NCI-H2227 (cell line): ENCODE measurements around the gene AFG1L.
A peak's percentile ranks its signal among the peaks of the same experiment; 100 is the strongest.
"Not testable (repeated sequence)": the region's sequence is repeated elsewhere in the genome, so short reads cannot be mapped to it uniquely, and the experiment has no call there.

ENCODE experiments used
- DNase-seq: peaks from one replicate; lab custom pipeline; 2025; ENCODE audit not compliant: unreplicated experiment; lab: John Stamatoyannopoulos, UW

The AFG1L gene

DNA sequence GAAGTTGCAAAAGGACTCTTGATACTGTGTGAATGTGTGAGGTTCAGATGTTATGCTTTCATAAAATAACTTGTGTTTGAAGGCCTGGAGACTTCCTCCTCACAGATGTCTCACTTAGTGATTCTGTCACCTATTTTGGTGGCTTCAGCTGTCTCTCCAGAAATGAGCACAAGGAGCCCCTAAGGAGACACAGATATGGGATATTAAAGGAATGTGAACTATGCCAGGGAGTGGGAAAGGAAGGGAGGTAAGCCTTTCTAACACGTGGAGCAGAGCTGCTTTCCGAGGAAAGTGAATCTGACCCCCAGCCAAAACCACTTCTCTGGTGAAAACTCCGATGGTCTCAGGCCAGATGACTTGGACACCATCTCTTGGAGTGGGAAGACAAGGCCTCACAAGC is 255.4 kb downstream of the AFG1L start:
- DNase-seq, result no peak

- DNase-seq, result no peak
Measured at GRCh38 chr6:108555399-108556052, 260.7 kb downstream of the AFG1L start.

DNA sequence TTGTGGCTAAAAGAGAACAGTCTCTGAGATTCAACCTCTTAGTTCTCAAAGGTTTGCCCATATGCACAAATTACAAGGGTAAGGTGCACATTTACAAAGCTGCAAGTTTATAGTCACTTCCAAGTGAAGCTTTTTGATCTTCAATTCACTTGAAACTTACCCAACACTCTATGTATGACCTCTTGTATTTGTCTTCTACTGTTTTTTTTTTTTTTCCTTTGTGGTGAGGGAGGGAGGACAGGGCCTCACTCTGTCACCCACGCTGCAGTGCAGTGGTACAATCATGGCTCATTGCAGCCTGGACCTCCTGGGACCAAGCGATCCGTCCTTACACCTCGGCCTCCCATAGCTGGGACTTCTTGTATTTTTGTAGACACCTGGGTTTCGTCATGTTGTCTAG is 261.4 kb downstream of the AFG1L start:
- no peak for DNase-seq

DNA sequence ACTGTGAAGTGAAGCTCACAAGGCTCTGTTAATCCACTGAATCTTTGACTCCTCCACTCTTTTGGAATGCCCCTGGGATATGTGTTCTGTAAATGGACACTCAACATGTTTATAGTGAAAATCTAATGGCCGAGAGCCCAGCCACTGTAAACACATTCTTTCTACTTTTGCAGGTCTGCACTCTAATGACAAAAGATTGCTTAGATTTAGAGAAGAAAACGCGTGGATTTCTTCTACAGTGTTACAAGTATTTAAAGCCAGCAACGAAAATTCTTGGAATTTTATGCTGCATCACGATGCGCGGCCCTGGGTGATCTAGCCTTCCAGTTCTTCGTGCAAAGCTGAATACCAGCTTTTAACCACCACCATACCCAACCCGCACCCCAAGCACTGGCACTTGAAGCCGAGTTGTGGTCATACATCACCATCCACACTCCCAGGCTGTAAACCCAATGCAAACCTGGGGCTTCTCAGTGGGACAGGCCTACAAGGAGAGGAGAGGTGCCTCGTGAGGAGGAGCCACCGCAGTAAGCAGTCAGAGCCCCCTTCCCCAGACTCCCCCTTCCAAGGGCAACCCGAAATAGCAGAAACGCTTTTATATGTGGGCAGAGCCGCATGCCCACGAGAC is 262.1 kb downstream of the AFG1L start:
- no peak for DNase-seq

- DNase-seq, result peak; percentile 86
Measured at GRCh38 chr6:108557494-108558371, 262.9 kb downstream of the AFG1L start.

GRCh38 chr6:108558372-108559096 is 263.7 kb downstream of the AFG1L start:
- DNase-seq, result peak; percentile 99

GRCh38 chr6:108559097-108559883 is 264.4 kb downstream of the AFG1L start:
- DNase-seq, result peak; percentile 92

DNA sequence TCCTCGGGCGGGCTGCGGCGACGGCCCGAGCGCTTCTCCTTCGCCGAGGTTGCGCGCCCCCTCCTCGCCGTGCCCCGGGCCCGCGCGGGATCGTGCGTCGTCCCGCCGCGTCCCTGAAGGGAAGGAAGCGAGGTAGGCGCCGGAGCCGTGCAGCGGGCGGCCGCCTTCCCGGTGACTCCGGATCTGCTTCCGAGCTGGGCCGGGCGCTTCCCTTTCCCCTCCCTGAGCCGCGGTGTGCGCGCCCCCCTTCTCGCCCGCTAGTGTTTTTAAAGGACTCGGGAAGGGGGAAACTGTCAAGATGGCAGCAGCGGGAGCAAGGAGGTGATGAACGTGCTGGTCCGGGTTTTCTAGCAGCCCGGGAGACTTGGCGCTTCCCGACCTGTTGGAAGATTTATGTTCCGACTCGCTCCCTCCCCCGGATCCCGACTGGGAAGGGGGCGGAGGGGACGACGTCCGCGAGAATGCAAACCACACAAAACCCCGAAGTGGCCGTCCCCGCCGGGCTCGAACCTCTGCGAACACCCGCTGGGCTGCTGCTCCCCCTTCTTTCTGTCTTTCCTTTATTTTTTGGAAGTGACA is 265.1 kb downstream of the AFG1L start:
- DNase-seq, result peak; percentile 79

DNA sequence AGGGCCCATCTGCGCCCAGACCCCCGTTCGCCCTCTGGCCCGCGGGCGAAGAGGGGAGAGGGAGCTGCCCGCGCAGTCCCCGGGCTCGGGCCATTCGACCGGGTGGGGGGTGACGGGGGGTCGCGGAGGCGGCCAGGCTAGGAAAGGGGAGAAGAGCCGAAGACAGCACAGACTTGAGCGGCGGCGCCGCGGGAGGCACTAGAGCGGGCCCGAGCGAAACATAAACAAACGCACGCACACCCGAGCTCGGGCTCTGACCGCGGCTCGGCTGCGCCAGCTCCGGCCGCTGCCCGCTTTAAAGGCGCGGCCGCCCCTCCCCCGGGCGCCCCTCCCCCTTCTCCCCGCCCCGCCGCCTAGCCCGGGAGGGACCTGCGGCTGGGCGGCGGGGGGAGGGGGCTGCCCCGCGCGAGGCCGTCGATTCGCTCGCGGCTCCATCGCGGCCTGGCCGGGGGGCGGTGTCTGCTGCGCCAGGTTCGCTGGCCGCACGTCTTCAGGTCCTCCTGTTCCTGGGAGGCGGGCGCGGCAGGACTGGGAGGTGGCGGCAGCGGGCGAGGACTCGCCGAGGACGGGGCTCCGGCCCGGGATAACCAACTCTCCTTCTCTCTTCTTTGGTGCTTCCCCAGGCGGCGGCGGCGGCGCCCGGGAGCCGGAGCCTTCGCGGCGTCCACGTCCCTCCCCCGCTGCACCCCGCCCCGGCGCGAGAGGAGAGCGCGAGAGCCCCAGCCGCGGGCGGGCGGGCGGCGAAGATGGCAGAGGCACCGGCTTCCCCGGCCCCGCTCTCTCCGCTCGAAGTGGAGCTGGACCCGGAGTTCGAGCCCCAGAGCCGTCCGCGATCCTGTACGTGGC is 265.8 kb downstream of the AFG1L start, which contains the start of gene FOXO3:
TSS of gene FOXO3 (plus strand) at position 455 of the 846 bp plus-strand sequence. CDS start at position 747, 292 bp downstream.
- DNase-seq, result peak; percentile 88

DNA sequence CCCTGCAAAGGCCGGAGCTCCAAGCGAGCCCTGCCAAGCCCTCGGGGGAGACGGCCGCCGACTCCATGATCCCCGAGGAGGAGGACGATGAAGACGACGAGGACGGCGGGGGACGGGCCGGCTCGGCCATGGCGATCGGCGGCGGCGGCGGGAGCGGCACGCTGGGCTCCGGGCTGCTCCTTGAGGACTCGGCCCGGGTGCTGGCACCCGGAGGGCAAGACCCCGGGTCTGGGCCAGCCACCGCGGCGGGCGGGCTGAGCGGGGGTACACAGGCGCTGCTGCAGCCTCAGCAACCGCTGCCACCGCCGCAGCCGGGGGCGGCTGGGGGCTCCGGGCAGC is 266.4 kb downstream of the AFG1L start:
- DNase-seq, result not testable (repeated sequence)

GRCh38 chr6:108561742-108562502 is 267.1 kb downstream of the AFG1L start:
- peak; percentile 13 for DNase-seq

DNA sequence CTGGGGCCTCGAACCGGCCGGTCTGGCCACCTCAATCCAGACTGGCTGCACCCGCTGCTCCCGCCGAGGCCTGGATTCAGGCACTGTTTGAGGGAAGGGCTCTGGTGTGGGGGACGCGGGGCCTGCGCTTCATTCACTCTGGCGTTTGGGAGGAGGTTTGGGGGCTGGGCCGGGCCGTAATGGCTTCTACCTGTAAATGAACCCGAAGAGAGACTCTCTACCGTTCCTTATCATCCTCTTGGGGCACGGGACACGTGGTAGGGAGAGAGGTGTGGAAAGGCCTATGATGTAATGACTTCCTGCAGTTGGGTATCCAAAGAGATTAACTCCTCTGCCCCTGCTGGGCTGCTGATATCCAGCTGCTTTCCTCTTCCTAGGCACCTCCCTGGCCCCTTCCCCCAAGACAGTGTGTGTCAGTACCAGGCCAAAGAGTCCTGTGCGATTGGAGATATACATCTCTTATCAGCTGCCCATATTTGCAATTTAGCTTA is 267.7 kb downstream of the AFG1L start:
- peak; percentile 25 for DNase-seq

DNA sequence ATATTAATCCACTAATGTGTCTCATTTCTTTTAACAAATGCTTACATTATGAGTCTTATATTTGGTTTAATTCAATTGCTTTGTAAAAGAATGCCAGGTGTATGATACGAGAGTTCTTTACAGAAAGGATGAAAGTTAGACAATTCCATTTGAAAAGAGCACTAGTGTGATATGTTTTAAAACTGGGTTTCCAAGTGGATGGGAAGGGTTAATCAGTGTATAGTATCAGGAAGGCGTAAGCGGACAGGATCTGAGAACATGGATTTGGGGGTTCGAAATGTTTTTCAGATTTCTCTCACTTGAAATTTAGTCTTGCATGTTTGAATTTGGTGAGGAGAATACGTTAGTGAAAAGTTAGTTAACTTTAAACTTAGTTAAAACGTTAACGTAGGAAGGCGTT is 268.4 kb downstream of the AFG1L start:
- no peak for DNase-seq

DNA sequence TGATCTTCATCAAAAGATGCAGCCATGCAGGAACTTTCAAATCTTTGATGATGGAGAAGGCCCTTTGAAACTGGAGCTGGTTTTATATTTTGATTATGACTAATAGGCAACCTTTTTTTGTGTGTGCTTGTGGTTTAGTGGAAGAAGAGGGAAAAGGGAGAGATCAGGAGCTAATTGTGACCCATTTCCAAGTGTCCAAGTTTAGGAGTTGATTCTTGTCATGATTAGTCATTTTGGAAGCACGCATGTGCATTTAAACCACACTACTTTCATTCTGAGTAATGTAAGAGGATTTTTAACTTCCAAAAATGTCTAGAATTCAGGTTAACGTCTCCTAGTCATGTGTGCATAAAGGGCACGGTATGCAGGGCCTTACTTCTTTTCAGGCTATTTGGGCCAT is 269.3 kb downstream of the AFG1L start:
- no peak for DNase-seq

GRCh38 chr6:108565091-108565766 is 270.4 kb downstream of the AFG1L start:
- DNase-seq, result no peak

DNA sequence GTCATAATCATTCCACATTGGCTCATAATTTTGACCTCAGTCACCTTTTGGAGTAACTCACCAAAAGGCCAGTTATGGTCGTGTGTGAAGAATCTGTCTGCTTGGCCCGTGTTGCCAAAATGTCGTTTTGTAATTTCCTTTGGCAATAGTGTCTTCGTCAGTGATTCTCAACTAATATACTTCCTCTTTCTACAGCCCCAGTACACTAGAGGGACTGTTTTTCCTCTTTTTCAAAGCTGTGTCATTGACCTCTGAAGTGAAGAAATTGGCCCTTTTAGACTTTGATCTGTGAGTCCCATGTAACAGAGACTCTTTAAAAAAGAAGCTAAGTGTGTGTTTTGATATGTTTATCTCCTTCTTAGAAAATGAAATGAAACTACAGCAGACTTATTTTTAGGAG is 271.0 kb downstream of the AFG1L start:
- no peak for DNase-seq

DNA sequence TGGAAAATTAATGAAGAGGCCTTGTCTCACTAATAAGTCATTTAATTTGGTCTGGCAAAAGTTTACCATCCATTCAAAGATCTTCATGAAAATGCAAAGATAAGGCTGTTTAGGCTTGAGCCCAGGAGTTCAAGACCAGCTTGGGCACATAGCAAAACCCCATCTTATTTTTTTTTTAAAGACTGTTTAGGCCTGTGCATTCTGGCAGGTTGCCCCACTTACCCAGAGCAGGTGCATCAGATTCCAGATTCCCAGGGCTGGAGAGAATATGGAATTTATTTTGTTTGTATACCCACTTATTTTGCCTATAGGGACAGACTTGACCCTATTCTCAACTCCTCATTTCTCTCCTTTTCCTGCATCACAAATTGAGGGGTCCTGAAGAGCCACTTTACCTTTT is 271.6 kb downstream of the AFG1L start:
- no peak for DNase-seq

- DNase-seq, result no peak
Measured at GRCh38 chr6:108568101-108568500, 273.2 kb downstream of the AFG1L start.
